ENCODE data around the gene SRPK3.
A peak's percentile ranks its signal among the peaks of the same experiment; 100 is the strongest.
"Not testable (repeated sequence)": the region's sequence is repeated elsewhere in the genome, so short reads cannot be mapped to it uniquely, and the experiment has no call there.

SRPK3 gene

DNA sequence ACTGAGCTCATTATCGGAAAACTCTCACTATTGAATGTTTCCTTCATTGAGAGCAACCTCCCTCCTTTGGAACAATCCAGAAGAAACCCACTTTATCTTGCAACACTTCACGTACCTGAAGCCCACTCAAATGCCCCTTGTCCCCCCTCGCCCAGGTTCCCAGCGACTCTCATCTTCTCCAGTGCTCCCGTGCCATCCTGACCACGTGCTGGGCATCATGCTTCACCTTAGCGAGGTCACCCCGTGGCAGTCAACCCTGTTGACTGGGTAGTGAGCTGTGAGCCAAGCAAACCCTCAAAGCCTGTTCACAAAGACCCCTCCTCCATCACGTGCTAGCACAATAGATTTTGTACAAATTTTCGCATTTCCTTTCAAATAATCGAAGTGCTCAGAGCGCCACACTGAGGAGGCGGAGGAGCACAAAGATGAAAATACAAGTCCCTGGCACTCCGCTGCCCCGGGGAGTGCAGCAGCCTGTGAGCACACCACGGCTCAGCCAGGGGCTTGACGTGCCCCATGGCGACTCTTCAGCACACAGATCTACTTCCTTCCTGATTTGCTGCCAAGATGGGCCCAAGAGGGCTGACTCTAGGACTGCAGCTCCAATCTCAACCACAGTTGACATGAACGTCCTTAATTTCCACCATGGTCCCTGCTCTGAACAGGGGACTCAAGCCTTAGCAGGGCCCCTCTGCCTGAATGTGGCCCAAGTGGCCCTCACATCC, 33.9 kb downstream of the SRPK3 start:
- no peak for DNase-seq

DNA sequence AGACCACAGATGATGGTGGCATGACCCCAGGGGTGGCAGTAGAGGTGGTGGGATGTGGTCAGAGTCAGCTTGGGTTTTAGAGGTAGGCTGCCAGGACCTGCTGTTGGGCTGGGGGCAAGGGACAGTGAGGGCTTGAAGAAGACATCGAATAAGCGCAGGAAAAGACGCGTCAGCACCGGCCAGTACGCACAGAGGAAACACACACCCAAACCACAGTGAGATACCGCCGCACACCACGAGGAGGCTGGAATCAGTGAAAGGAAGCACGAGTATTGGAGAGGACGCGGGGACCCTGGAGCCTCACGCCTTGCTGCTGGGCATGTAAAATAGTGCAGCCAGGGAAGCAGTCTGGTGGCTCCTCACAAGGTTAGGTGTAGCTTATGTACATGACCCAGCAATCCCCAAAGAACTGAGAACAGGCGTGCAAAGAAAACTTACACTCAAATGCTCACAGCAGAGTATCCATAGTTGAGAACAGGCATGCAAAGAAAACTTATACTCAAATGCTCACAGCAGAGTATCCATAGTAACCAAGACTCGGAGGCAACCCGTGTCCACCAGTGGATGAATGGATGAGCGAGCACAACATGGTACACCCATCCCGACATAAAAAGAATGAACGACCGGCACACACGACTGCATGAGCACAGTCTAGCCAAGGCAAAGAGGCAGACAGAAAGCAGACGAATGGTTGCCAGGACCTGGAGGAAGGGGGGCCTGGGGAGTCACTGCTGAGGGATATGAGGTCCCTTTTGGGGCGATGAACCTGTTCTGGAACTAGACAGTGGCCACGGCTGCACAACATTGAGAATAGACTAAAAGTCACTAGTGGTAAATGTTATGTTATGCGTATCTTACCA, 36.2 kb downstream of the SRPK3 start:
- DNase-seq: no peak

DNA sequence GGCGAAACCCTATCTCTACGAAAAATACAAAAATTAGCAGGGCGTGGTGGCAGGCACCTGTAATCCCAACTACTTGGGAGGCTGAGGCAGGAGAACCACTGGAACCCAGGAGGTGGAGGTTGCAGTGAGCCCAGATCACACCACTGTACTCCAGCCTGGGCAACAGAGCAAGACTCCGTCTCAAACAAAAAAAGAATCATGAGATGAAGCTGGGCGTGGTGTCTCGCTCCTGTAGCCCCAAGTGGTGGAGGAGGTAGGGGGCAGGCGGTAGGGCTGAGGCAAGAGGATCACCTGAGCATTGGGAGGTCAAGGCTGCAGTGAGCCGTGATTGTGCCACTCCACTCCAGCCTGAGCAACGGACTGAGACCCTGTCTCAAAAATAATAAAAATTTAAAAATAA, 37.2 kb downstream of the SRPK3 start:
- not testable (repeated sequence) for DNase-seq

DNA sequence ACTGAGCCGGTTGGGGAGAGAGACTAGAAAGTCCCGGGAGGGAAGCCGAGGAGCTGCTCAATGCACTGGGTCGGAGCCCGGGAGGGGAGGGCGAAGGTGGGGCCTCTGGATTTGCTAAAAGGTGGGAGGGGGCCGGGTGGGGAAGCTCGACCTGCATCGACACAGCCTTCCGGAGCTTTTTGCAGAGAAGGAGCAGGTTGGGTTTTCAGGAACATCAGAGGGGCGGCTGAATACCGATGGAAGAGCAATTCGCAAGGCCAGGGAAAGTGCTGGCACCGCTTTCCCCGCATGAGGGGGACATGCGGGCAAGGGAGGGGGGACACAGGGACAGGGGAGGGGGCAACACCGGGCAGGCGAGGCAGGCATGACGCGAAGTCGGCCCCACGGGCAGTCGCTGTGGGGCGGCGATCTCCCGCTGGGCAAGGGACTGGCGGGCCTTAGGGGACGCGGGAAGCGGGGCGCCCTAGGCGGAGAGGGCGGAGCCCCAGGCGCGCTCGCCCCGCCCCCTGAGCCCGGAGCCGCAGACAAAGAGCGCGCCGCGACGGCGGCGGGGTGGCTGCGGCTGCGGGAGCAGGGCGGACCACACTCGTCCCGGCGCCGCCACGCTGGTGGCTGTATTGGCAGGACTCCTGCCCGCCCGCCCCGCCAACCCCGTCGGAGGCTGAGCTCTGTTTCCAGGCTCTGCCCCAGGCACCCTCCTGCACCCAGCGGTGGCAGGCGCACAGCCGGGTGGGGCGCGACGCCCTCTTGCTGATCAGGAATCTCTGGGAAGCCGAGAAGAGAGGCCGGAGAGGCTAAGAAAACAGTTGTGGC, 37.9 kb downstream of the SRPK3 start:
- peak; percentile 46 for DNase-seq

DNA sequence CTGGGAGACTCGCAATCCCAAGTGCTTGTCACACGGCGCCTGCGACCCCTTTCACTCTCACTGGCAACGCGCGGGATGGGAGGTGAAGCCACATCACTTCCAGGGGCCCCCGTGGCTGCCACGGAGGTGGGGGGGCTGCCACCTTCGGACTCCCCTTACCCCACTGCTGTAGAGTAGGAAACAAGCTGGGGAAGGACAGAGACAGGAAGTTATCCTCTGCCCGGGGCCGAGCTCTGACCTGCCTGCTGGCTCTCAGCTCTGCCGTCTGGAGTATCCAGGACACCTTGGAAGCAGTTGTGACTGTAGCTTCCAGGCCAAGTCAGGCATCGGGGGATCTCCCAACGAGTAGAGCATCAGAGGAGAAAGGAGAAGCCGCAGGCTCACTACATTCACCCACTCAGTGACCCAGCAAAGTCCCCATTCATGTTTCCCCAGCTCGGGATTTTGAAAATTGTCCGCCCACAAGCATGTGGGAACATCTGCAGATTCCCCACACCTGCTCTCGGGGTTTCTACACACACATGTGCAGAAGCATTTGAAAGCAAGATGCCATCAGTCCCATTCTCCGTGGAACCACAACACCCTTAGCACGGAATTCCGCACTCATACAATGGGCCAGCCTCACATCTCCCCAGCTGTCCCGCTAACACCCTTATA, 38.7 kb downstream of the SRPK3 start:
- no peak for DNase-seq

DNA sequence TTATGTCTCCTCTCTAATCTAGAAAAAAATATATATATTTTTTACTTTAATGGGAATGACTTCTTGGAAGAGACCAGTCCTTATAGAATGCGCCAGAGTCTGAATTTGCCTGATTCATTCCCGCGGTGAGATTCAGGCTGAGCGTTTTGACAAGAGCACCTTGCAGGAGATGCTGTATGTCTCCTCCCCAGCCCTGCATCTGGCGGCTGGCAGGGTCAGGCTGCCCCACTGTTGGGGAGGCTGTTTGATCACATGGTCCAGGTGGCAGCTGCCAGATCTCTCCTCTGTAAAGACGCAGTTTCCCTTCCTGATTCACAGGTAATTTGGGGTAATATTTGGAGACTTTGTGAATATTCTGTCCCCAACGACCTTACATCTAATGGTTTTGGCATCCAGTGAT, 39.8 kb downstream of the SRPK3 start:
- DNase-seq: no peak

DNA sequence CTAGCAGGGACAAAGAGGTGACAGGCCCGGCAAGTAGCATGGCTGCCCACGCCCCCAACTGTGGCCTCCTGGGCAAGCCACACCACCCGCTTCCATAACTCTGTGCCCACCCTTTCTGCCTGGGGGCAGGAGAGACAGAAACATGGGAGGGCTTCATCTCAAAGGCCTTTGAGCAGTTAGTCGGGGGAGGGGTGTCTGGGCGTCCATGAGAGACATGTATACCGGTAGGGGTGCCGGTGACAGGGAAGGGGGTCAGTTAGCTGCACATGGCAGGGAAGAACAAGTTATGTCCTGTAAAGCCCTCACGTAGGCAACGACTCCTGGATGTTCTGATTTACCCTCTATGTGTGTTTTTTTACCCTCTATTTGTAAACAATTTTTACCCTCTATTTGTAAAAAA, 40.2 kb downstream of the SRPK3 start:
- DNase-seq: no peak

DNA sequence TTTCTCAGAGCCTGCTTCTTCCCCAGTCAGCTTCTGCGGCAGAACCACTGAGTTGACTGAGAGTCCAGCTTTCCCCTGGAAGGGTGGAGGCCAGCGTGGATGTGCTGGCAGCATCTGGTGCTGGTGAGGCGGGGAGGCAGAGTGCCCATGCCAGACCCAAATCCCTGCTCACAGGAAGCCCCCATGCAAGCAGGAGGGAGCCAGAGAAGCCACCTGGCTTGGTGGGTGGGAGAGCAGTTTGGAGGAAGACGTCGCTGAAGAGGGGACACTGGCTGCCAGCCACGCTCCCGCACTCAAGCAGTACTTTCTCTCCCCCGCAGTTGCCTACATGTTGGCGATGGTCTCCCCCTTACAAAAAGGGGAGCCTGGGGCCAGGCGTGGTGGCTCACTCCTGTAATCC, 43.5 kb downstream of the SRPK3 start:
- DNase-seq: no peak

DNA sequence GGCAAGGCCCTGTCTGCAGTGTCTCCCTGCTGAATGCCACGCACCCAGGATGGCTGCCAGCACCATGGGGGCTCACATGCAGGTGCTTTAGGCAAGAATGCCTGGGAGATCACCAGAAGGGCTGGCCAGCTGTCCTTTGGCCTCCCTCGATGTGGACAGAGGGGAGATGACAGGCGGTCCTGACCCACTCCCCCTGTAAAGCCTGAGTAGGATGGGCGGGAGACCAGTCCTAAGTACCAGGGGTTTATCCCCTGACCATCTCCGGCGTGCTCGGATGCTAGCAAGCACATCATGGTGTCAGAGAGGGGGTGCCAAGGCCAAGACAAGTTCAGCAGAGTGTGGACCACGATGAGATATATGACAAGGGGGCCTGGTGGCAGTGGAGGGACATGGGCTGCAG, 44.2 kb downstream of the SRPK3 start:
- DNase-seq: no peak

DNA sequence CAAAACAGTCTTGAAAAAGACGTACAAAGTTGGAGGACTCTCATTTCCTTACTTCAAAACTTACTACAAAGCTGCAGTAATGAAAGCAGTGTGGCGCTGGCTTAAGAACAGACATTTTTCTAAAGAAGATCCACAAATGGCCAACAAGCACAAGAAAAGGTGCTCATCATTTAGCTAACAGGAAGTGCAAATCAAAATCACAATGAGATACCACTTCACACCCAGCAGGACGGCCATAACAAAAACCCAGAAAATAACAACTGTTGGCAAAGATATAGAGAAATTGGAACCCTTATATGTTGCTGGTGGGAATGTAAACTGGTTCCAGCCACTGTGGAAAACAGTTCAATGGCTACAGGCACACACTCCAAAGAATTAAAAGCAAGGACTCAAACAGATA, 46.2 kb downstream of the SRPK3 start:
- DNase-seq: no peak

DNA sequence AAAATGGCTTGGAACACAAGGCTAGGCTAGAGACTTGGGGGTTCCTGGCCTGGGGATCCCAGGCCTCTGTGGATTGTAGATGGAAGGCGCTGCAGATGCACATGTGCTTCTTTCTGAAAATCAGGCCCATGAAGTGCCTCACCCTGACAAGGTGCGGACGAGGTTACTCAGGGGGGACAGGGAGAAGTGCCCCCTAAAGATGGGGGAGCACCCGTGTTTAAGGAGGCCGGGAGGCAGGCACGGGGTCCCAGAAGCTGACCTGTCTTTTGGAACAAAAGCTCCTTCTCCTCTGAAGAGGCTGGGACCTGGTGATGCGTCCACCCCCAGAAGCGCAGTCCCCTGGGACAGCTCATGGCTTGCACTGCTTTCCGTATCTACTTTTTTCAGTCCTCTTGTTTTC, 47.1 kb downstream of the SRPK3 start:
- DNase-seq: no peak

DNA sequence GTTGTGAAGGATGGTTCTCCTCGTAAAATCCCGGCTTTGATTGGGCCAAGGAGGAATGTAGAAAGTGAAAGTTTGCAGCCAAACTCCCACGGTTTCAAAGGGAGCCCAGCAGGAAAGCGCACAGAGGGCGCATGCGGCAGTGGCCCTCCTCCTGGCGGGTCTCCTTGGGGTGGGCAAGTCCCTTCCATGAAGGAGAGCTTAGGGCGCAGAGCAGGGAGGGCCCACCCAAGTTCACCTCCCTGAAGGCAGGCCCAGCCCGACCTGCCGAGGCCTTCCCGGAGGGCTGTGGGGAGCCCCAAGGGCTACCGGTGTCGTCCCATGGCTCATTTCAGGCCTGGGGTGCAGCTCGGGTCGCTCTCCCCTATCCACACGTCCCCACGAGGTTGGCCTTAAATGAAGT, 47.5 kb downstream of the SRPK3 start:
- DNase-seq: no peak

DNA sequence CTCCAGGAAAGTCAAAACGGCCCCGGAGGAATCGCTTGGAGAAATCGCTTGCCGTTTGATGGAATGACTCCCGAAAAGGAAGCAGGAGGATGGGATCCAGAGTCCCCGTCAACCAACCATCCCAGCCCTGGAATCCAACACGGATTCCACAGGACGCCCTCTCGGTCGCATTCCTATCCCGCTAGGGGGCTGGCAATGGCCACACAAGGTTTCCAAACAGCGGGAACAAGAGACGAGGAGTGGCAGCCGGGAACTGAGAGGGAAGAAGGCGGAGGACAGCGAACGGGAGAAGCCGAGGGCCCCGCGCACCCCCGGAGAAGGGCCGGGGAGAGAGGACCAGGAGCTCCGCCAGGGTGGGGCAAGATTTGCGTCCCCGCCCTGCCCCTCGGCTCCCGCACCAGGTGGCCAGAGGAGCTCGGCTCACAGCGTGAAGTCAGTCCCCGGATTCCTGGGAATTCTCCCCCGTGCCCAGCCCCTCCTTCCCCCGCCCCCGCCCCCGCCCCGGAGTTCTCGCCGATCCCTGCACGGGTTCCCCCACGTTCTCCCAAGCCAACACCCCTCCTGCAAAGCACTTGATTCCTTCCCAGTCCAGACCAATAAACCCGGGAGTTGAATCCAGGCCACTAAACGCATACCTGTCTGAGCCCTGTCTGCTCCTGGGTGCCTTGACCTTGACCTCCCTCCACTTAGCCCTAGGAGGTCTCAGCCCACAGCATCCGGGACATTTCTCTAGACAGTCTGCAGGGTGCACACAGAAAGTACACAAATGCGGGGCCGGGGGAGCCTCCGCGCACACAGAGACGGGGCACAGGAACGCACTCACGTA, 48.1 kb downstream of the SRPK3 start:
- no peak for DNase-seq

DNA sequence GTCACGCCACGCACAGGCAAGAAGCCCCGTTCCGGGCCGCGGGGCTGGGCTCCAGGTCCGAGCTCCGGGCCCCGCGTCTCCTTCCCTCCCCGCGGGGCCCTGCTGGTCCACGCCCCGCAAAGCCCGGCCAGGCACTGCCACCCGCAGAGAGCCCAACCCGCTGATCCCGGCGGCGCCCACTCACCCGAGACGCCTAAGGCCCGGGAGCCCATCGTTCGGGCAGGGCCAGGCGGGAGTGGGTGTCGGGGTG, 48.6 kb downstream of the SRPK3 start:
- DNase-seq: no peak

DNA sequence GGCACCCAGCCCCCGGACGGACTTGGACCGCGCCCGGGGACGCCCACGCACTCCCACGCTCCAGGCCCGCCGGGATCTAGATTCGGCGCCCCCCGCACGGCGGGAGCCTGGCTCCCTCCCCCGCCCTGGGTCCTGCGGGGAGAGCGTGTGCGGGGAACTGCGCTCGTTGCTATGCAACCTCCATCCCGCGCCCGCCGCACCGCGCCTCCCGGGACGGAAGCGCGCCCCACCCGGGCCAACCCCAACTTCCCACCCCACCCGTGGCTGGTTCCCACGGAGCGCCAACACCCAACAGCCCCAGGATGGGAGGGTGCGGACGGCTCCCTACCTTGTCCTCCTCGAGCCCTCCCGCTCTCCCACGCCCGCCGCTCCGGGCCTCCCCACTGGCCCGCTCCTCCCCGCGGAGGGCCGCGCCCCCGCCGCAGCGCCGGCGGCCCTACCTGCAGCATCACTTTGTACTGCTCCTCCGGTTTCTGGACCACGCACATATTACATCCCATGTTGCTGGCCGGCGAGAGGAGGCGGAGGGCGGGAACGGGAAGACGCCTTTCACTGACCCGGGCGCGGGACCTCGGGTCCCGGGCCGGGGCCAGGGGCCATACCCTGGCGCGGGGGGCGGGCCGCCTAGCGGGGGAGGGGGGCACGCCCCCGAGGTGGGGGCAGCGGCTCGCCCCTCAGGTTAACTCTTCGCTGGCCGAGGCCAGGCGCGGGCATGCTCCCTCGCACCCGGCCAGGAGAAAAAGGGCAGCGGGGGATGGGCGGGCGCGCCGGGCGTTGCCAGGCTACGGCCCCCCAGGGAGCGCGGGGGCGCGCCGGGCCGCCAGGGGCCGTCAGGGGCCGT, 49.2 kb downstream of the SRPK3 start, which contains the start of gene PDZD4:
Gene PDZD4, minus strand, starts transcription at position 746 of the 841 bp plus-strand sequence. Its CDS starts 246 bp downstream, at position 500.
- no peak for DNase-seq

DNA sequence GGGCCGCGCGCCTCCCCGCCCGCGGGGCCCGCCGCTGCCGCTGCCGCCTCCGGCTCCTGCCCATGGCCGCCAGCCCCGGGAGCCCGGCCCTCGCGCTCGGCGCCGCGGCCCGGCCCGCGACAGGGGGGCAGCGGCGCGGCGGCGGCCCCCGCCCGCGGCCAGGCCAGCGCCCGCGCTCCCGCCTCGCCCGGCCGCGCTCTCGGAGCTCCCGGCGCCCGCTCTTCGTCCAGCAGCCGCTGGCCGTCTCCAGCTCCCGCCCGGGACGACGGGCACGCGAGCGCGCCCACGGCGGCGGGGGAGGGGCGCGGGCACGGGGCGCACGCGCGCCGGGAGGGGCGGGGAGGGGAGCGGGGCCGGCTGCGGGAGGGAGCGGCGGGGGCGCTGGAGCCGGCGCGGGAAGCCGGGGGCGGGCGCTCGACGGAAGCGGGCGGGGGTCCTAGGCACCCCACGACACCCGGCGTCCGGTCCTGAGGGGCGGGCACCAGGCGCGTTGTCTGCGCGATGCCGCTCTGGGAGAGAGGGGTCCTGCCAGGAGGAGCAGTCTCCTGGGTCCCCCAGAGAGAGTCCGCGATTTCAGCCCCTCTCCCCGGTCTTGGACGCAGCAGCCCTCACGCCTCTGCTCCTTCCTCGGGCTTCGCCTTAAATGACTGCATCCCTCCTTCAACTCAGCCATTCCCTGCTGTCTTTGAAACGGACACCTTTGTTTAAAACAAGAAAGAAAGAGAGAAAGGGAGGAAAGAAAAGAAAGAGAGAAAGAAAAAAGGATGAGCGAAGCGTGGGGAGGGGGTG, 50.0 kb downstream of the SRPK3 start:
- DNase-seq: no peak

DNA sequence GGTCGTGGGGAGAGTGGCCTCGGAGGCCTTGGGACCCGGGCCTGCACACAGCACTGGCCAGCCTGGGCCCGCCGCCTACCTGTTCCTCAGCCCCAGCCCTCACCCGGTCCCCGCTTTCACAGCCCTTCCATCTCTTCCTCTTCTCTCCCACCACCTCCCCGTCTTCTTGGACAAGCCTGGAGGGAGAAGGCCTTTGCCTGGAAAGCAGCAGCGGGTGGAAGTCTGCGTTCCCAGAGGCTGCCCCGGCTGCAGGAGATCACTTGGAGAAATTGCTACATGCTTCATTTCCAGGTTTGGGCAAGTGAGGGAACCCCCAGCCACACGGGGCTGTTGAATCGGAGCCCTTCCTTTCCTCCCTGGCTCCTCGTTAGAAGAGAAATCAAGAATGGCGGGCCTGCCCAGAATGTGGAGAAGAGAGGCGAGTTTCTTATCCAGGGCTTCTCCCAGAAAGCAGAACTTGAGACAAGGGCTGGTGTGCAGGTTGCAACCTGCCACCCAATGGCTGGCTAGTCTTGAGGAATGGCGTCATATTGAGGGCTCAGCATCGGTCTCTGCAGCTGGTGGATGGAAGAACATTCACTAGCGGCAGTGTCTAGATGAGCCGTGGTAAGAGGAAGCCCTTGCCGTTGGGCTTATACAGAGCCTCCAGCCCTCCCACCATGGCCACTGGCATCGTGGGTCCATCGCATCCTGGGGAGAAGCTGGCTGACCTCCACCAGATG, 50.7 kb downstream of the SRPK3 start:
- DNase-seq: no peak

DNA sequence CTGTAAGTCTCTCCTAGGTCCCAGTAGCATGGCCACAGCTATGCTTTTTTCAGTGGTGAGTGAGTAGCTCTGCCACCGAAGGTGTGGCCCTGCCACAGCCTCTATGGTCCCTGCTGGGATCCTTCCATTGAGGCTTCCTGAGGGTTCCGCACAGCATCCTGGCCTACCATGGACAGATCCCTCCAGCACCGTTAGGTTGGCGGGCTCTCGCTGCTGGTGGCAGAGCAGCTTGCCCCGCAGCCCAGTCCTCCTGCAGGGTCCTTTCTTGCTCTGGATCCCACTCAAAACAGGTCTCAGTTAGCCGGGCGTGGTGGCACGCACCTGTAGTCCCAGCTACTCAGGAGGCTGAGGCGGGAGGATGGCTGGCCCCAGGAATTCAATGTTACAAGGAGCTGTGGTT, 51.9 kb downstream of the SRPK3 start:
- DNase-seq: no peak

All from femur (tissue), 1 donor.